GM12875 (cell line): Measurements from ENCODE around the gene ESRRG.

Source experiments
- H3K4me3 ChIP-seq: one replicate; pipeline ENCODE4 v1.5.1; 2011; ENCODE audit warnings: low read depth, low read length, control low read depth
- TF ChIP-seq, protein P1 (sequence below): IDR thresholded peaks from 2 replicates; pipeline ENCODE4 v1.5.1; 2011; ENCODE audit warnings: low read depth, mild to moderate bottlenecking, control low read depth, inconsistent platforms, low read length, moderate library complexity, borderline replicate concordance; ENCODE audit not compliant: insufficient read depth

The ESRRG gene

DNA sequence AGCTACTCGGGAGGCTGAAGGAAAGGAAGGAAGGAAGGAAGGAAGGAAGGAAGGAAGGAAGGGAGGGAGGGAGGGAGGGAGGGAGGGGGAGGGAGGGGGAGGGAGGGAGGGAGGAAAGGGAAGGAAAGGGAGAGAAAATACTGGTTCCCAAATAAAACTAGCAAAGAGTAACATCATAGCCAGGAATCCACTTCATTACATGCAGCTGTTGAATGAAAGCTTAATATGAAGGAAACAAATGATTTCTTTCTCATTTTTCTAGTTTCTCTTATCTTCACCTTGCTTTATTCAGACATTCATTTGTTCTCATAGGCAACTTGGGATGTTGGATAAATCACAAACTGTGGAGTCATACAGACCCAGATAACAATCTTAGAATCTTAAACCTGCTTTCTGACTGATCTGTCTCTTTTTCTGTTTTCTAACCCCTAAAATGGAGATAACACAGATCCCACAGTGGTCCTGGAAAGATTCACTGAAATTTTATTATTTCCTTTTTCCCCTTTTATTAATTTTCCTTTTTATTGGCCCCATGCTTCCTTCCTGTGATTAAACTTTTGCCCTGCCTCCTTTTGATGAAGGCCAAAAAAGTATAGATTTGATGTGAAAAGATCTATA, 247.5 kb downstream of the ESRRG start:
- TF ChIP-seq, protein P1, sequence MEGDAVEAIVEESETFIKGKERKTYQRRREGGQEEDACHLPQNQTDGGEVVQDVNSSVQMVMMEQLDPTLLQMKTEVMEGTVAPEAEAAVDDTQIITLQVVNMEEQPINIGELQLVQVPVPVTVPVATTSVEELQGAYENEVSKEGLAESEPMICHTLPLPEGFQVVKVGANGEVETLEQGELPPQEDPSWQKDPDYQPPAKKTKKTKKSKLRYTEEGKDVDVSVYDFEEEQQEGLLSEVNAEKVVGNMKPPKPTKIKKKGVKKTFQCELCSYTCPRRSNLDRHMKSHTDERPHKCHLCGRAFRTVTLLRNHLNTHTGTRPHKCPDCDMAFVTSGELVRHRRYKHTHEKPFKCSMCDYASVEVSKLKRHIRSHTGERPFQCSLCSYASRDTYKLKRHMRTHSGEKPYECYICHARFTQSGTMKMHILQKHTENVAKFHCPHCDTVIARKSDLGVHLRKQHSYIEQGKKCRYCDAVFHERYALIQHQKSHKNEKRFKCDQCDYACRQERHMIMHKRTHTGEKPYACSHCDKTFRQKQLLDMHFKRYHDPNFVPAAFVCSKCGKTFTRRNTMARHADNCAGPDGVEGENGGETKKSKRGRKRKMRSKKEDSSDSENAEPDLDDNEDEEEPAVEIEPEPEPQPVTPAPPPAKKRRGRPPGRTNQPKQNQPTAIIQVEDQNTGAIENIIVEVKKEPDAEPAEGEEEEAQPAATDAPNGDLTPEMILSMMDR: no peak
- no peak overlapping the region for H3K4me3 ChIP-seq

DNA sequence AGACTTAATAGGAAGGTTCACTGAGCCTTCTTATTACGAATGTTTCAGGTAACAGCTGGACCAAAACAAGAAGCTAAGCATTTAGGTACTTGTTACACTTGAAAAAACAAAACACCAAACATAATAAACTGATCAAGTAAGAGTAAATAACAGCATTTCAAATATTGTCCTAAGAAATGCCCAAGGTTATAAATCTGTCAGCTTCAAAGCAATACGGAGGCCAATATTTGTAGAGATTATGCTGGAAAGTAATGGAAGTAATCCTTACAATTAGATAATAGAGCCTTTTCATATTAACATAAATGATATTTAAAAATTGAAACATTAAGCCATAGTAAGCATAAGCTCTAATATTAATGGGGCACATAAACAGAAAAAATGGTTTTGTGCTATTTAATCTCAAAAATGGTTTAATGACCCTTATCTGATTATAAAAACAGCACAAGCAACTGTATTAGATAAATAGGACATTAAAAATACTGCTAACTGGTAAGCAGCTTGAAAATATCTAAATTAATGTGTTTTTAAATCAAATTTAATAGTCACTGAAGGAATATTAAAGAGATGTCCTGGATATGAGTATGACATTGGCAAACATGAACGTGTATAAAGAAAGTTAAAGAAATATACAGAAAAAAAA, 256.9 kb downstream of the ESRRG start:
- TF ChIP-seq, protein P1: no peak
- H3K4me3 ChIP-seq: no peak overlapping the region

DNA sequence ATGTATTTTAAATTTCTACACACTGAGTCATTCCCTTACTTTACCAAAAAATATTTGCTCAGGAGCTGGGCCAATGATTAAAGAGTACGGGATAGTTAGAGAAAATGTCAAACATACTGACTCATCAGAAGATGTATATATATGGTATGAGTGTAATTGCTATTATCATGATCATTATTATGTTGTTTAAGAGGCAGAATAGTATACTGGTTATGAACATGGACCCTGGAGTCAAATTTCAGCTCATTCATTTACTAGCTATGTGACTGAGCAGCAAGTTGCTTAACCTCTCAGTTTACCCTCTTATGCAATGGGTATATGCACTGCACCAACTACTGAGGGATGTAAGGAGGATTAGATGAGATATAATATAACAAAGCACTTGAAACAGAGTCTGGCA, 258.7 kb downstream of the ESRRG start:
- TF ChIP-seq, protein P1: no peak
- no peak overlapping the region for H3K4me3 ChIP-seq

DNA sequence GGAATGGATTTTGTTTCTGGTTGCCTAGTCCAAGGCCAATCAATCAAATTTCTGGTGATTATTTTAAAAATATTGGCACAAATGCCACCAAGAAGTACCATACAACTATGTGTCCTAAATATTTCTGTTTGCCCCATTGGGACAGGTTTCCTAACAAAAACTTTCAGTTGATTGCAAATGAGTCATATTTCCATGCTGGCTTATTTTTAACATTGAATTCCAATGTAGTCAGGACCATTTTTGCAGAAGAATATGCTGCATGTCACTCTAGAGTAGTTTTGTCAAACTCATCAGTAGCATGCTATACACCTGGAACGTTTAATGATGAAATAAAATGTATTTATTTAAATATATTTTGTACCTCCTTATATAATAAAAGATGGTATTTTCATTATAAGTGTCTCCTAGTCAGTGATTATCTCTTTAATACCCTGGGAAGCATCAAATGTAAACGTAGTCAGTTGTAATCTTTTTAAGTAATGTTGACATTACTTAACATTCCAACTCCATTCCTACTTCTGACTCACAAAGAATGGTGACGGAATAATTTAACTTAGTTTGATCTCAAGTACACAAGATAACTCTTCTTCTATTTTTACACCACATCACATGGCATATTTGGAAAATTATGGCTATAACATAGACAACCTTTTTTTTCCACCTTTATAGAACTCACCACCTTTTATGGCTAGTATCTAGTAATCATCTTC, 261.0 kb downstream of the ESRRG start:
- no peak overlapping the region for H3K4me3 ChIP-seq

DNA sequence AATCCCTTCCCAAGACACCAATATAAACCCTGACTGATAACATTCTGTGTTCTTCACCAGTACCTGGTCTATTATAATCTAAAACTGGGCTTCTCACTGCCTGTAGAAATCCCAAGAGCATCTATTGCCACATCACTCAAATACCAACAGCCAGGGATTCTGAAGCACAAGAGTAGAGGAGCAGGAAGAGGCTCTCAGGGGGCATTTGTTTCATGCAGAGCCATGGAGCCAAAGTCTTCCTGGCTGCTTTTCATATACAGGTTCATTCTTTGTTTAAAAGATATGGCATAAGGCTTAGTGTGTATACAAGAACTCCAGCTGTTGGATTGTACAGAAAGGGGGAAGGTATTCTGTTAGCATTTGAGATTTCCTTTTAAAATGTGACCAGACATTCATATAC, 261.8 kb downstream of the ESRRG start:
- H3K4me3 ChIP-seq: no peak overlapping the region
- TF ChIP-seq, protein P1: no peak

More for the DNA sequence above, 261.0 kb downstream of the ESRRG start:
- TF ChIP-seq, protein P1: no peak

DNA sequence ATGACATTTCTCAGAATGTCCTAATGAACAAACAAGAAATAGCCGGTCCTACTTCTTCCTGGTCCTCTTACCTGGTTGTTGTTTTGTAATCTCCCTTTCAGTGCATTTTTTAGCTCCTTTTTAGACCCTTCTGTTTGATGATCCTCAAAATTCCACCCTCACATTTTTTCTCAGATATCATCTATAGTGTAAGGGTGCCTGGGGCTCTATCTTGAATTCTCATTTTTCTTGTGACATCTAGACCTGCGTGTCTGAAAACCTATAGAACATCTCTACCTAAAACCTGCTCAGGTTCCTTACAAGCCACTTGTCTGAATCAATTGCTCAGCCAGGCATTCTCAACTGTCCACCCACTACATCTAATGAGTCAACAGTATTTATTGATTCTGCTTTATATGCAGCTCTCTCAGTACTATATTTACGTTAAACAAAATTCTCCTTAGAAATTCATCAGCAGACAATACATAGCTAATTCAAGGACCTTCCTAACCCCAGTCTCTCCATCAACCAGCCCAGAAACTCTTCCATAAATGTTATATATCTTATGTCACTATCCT, 263.5 kb downstream of the ESRRG start:
- TF ChIP-seq, protein P1: no peak
- H3K4me3 ChIP-seq: no peak overlapping the region
